Measurements from ENCODE around the gene GPR34. TPM values are rescaled to one million over a fixed set of nuclear protein-coding genes. Genes with fewer than 3 reads are reported as not detected.
A peak's percentile ranks its signal among the peaks of the same experiment; 100 is the strongest.

GPR34 gene
- total RNA-seq, 4 donors from 2014 or later = 3.4 to 12.1 (median 8.5) TPM

DNA sequence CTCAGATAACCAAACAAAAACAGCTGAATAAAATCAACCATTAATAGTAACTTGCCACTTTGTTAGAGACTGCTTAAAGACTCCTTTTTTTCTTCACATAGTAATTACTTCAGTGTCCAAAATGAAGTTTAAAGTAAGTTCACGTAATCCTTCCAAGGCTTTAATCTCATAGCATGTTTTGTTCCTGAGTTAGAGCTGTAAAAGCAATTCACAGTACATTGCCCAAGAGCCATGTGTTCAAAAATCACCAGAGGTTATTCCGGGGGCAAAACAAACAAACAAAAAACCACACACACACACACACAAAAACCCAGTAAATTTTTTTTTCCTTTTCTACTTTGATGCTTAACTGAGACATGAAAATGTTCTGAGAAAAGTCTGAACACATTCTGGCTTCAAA, 41.3 kb downstream of the GPR34 start:
- no peak overlapping the region for H3K4me3 ChIP-seq (replicated peaks in 1 of 3)
- intact Hi-C loops (cut with DNase I) = no loop called here
- H3K4me1 ChIP-seq = peaks cover 0 to 13% of the 10 kb centered on the region in 2 donors
- DNase-seq = no peak
- 24 to 41% methylated on average over 2 of the region's 2 CpGs for WGBS, 2 donors
- no peaks in the 10 kb centered on the region for H3K9me3 ChIP-seq
- no peak overlapping the region for H3K27ac ChIP-seq
- no peaks in the 10 kb centered on the region for H3K36me3 ChIP-seq
- TF ChIP-seq POLR2A (IDR thresholded peaks at IDR 0.05) (no peak), CTCF (IDR thresholded peaks at IDR 0.05) (no peak)
- H3K27me3 ChIP-seq = no peaks in the 10 kb centered on the region

- no peak overlapping the region for H3K27ac ChIP-seq
- peaks cover 0 to 13% of the 10 kb centered on the region in 2 donors for H3K4me1 ChIP-seq
- TF ChIP-seq CTCF (IDR thresholded peaks at IDR 0.05) = no peak
- TF ChIP-seq POLR2A (IDR thresholded peaks at IDR 0.05) = no peak
- no peak overlapping the region for H3K4me3 ChIP-seq (replicated peaks in 1 of 3)
- intact Hi-C loops (cut with DNase I) = no loop called here
- WGBS, 2 donors = 77 to 90% methylated on average over 2 of the region's 2 CpGs
- DNase-seq = no peak
- no peaks in the 10 kb centered on the region for H3K27me3 ChIP-seq
- H3K36me3 ChIP-seq = no peaks in the 10 kb centered on the region
- H3K9me3 ChIP-seq = no peaks in the 10 kb centered on the region
Observed at GRCh38 chrX:41732260-41732659, 43.5 kb downstream of the GPR34 start.

DNA sequence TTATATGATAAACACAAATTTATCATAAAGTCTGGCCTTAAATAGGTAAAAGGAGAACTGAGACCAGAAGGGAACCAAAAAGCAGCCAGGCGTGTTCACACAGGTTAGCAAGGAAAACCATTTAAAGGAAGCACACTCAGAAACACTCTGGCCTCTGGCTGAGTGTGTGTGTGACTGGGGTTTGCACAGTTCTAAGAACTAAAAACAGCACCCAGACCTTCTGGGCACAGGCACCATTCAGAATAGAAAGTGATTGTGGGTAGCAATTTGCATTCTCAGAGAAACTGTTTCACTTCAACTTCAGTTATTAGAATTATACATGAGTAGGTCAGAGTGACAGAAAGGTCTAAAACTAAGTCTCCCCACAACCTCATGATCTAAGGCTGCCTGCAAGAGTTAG, 45.2 kb downstream of the GPR34 start:
- DNase-seq = peak; percentile 7 to 20
- no peak overlapping the region for H3K4me3 ChIP-seq (replicated peaks in 1 of 3)

DNA sequence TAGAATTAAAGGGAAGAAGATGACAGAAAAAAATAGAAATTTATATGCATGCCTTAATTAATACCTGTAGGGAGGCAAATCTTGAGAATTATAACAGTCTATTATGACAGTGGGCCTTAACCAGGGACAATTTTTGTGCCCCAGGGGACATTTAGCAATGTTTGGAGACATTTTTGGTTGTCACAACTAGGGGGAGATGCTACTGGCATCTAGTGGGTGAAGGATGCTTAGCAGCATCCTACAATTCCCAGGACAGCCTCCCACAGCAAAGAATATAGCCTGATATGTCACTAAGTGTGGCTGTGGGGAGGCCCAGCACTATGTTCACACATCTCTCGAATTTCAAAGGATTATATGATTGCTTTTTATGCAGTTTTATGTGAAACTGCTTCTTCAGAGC, 45.8 kb downstream of the GPR34 start:
- 13 to 50% methylated on average over 1 of the region's 1 CpG for WGBS, 2 donors
- peaks cover 0 to 13% of the 10 kb centered on the region in 2 donors for H3K4me1 ChIP-seq
- no peak overlapping the region for H3K4me3 ChIP-seq (replicated peaks in 1 of 3)
- no peaks in the 10 kb centered on the region for H3K27me3 ChIP-seq
- intact Hi-C loops (cut with DNase I) = no loop called here
- H3K27ac ChIP-seq = no peak overlapping the region
- H3K36me3 ChIP-seq = no peaks in the 10 kb centered on the region
- no peak for TF ChIP-seq POLR2A (IDR thresholded peaks at IDR 0.05)
- peak in 4 of 6 experiments; percentile 8 to 30 (median 14) for TF ChIP-seq CTCF (IDR thresholded peaks at IDR 0.05)
- DNase-seq = no peak
- no peaks in the 10 kb centered on the region for H3K9me3 ChIP-seq

More for the DNA sequence above, 45.2 kb downstream of the GPR34 start:
- no peaks in the 10 kb centered on the region for H3K27me3 ChIP-seq
- WGBS, 2 donors = 44 to 53% methylated on average over 1 of the region's 1 CpG
- no peaks in the 10 kb centered on the region for H3K36me3 ChIP-seq
- H3K9me3 ChIP-seq = no peaks in the 10 kb centered on the region
- TF ChIP-seq CTCF (IDR thresholded peaks at IDR 0.05) = no peak
- no peak for TF ChIP-seq POLR2A (IDR thresholded peaks at IDR 0.05)
- H3K4me1 ChIP-seq = peaks cover 0 to 13% of the 10 kb centered on the region in 2 donors
- H3K27ac ChIP-seq = no peak overlapping the region
- intact Hi-C loops (cut with DNase I) = no loop called here

DNA sequence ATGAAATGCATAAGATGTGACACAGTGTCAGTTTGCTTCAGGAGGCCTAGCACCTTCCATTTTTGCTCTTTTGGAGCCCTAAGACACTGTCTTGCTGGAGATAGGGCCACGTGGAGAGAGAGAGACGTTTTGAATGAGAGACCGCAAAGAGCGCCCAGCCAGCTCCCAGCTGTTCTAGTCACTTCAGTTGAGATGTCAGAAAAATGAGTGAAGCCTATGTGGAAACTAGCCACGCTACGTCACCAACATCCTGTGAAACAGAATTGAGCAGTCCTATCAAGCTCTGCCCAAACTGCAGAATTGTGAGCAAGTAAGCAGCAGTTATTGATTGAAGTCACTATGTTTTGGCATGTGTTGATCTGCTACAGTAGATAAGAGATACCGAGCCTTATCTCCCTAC, 48.3 kb downstream of the GPR34 start:
- Histone ChIP-seq H3K36me3 (no peaks in the 10 kb centered on the region), H3K9me3 (no peaks in the 10 kb centered on the region), H3K4me1 (peaks cover 0 to 13% of the 10 kb centered on the region in 2 donors), H3K27me3 (no peaks in the 10 kb centered on the region), H3K4me3 (replicated peaks in 1 of 3) (no peak overlapping the region), H3K27ac (no peak overlapping the region)
- WGBS, 2 donors = 83 to 90% methylated on average over 7 of the region's 7 CpGs
- no peak for DNase-seq
- TF ChIP-seq POLR2A (IDR thresholded peaks at IDR 0.05) (no peak), CTCF (IDR thresholded peaks at IDR 0.05) (no peak)
- intact Hi-C loops (cut with DNase I) = no loop called here
